GM12878 (cell line): Measurements from ENCODE around the gene PLA2G4E. TPM values are rescaled to one million over a fixed set of nuclear protein-coding genes. Genes with fewer than 3 reads are reported as not detected.

Source experiments
- ATAC-seq: fragments of 200-7000 bp; cut with Tn5 transposase; 3 replicates; pipeline ENCODE4 v1.9.1; 2020; ENCODE audit warnings: mild to moderate bottlenecking, moderate library complexity
- BruUV-seq: library from RNA; stranded (reverse); fragments of 400-500 nt; replicated peaks from 2 replicates; lab custom pipeline; 2021; lab: Mats Ljungman, UMichigan
- CTCF ChIA-PET: fragments of 300-600 bp; sonication (Branson Sonifier 250); formaldehyde crosslinking; extraction: SDS; loops from one replicate; lab custom pipeline; 2021; ENCODE audit warnings: inconsistent platforms; lab: Yijun Ruan, JAX
- POLR2A ChIA-PET: fragments of 350-600 bp; formaldehyde crosslinking; extraction: SDS; loops from one replicate; lab custom pipeline; 2021; ENCODE audit warnings: inconsistent platforms; lab: Charles Lee
- RAD21 ChIA-PET: fragments of 300-600 bp; sonication (Branson Sonifier 250); formaldehyde crosslinking; loops from one replicate; lab custom pipeline; 2023; ENCODE audit warnings: antibody characterized with exemption; ENCODE audit not compliant: unreplicated experiment; lab: Charles Lee
- SMC1A ChIA-PET: fragments of 300-600 bp; sonication (Branson Sonifier 250); formaldehyde crosslinking; loops from one replicate; lab custom pipeline; 2023; ENCODE audit not compliant: unreplicated experiment, uncharacterized antibody; lab: Charles Lee
- DNase-seq: peaks from one replicate; pipeline ENCODE4 v3.0.0-alpha.2; 2011; ENCODE audit warnings: low read depth, low spot score
- FAIRE-seq: peaks from 3 replicates; lab custom pipeline; 2011; peaks lifted over from hg19 to GRCh38; lab: Jason Lieb, UNC
- H2AFZ ChIP-seq: 2 replicates; pipeline ENCODE4 v1.6.0; 2011; ENCODE audit warnings: low read depth, low read length, control low read depth; ENCODE audit not compliant: control insufficient read depth
- H3K27ac ChIP-seq: 2 replicates; pipeline ENCODE4 v1.5.1; 2011; ENCODE audit warnings: control low read depth; ENCODE audit not compliant: control insufficient read depth, insufficient read depth
- H3K27me3 ChIP-seq, 2 experiments: replicated peaks in 1 of 2; 2 replicates each; pipeline versions ENCODE4 v1.6.0 to v1.6.1; 2011; ENCODE audit warnings: low read length in 1 of 2; ENCODE audit not compliant: control insufficient read depth in 2 of 2, insufficient read depth in 2 of 2
- H3K36me3 ChIP-seq, 2 experiments: 2 replicates each; pipeline ENCODE4 v1.5.1; 2011; ENCODE audit warnings: low read length in 1 of 2; ENCODE audit not compliant: control insufficient read depth in 2 of 2, insufficient read depth in 2 of 2
- H3K4me1 ChIP-seq: 2 replicates; pipeline ENCODE4 v1.6.1; 2011; ENCODE audit warnings: mild to moderate bottlenecking, low read length, moderate library complexity, mixed read lengths; ENCODE audit not compliant: control insufficient read depth, insufficient read depth
- H3K4me2 ChIP-seq: 2 replicates; pipeline ENCODE4 v1.6.0; 2011; ENCODE audit warnings: control low read depth; ENCODE audit not compliant: control insufficient read depth, insufficient read depth
- H3K4me3 ChIP-seq: fragments of 200-600 bp; sonication (generic); 2 replicates; pipeline ENCODE4 v1.5.1; 2016
- H3K79me2 ChIP-seq: 2 replicates; pipeline ENCODE4 v1.6.0; 2011; ENCODE audit warnings: low read length; ENCODE audit not compliant: control insufficient read depth, insufficient read depth
- H3K9ac ChIP-seq: 2 replicates; pipeline ENCODE4 v1.8.0; 2011; ENCODE audit warnings: low read length, control low read depth, mixed read lengths; ENCODE audit not compliant: control insufficient read depth, insufficient read depth
- H3K9me3 ChIP-seq: replicated peaks from 3 replicates; pipeline ENCODE4 v1.5.1; 2011; ENCODE audit warnings: mild to moderate bottlenecking, low read length; ENCODE audit not compliant: control insufficient read depth, insufficient read depth
- H4K20me1 ChIP-seq: 2 replicates; pipeline ENCODE4 v1.6.0; 2011; ENCODE audit not compliant: control insufficient read depth, insufficient read depth
- BCL3 ChIP-seq: IDR thresholded peaks from 2 replicates; pipeline ENCODE4 v1.6.1; 2011; ENCODE audit warnings: borderline replicate concordance, low read depth, mild to moderate bottlenecking, moderate library complexity, low read length; ENCODE audit not compliant: insufficient read depth, poor library complexity, severe bottlenecking
- CREB1 ChIP-seq: IDR thresholded peaks from 2 replicates; pipeline ENCODE4 v1.6.1; 2012; ENCODE audit warnings: low read depth, mild to moderate bottlenecking, inconsistent platforms
- CREM ChIP-seq: IDR thresholded peaks from 2 replicates; pipeline ENCODE4 v1.6.1; 2014; ENCODE audit warnings: antibody characterized with exemption, low read depth
- E2F8 ChIP-seq: fragments of 450-650 bp; IDR thresholded peaks from 2 replicates; pipeline ENCODE4 v1.6.1; 2018; ENCODE audit warnings: mild to moderate bottlenecking, low read depth, moderate library complexity; ENCODE audit not compliant: partially characterized antibody
- MTA2 ChIP-seq: fragments of 450-650 bp; IDR thresholded peaks from 2 replicates; pipeline ENCODE4 v1.6.1; 2016; ENCODE audit warnings: low read depth, mild to moderate bottlenecking, moderate library complexity
- NFXL1 ChIP-seq: fragments of 450-650 bp; IDR thresholded peaks from 2 replicates; pipeline ENCODE4 v1.6.1; 2017; ENCODE audit warnings: antibody characterized with exemption, mild to moderate bottlenecking, borderline replicate concordance
- POLR2AphosphoS2 ChIP-seq: IDR thresholded peaks from 2 replicates; pipeline ENCODE4 v1.6.1; 2011; ENCODE audit warnings: low read depth, mild to moderate bottlenecking, low read length, improper control_type of control experiment, moderate library complexity
- RAD21 ChIP-seq: IDR thresholded peaks from 2 replicates; pipeline ENCODE4 v1.6.1; 2011; ENCODE audit warnings: mild to moderate bottlenecking, low read depth, low read length, moderate library complexity; ENCODE audit not compliant: insufficient read depth
- RELA ChIP-seq: fragments of 450-650 bp; IDR thresholded peaks from 2 replicates; pipeline ENCODE4 v1.8.0; 2014; ENCODE audit warnings: borderline replicate concordance; ENCODE audit not compliant: partially characterized antibody
- SMARCA5 ChIP-seq: fragments of 450-650 bp; IDR thresholded peaks from 2 replicates; pipeline ENCODE4 v1.6.1; 2017; ENCODE audit warnings: mild to moderate bottlenecking
- SUPT20H ChIP-seq: IDR thresholded peaks from 2 replicates; pipeline ENCODE4 v1.6.1; 2011; ENCODE audit warnings: low read depth, mild to moderate bottlenecking, low read length, moderate library complexity, borderline replicate concordance; ENCODE audit not compliant: control insufficient read depth
- WRNIP1 ChIP-seq: IDR thresholded peaks from 2 replicates; pipeline ENCODE4 v1.6.1; 2011; ENCODE audit warnings: low read depth, low read length, improper control_type of control experiment, borderline replicate concordance
- YY1 ChIP-seq: IDR thresholded peaks from 2 replicates; pipeline ENCODE4 v1.6.1; 2011; ENCODE audit warnings: low read depth, mild to moderate bottlenecking, low read length
- WGBS: methylation state at CpG from one replicate; pipeline ENCODE4 v1.1.6; 2016; ENCODE audit warnings: low lambda C conversion rate; ENCODE audit not compliant: insufficient replicate concordance, insufficient coverage; ENCODE audit errors: missing lambda C conversion rate; 5-methylcytosine and 5-hydroxymethylcytosine counted together
- in situ Hi-C: fragments of 300-500 bp; cut with MboI; formaldehyde crosslinking; loops from 9 replicates; pipeline ENCODE4 v1.14.3; 2018; ENCODE audit warnings: mixed read lengths
- intact Hi-C: fragments of 100-400 bp; cut with micrococcal nuclease; formaldehyde crosslinking; loops from one replicate; pipeline ENCODE4 v1.14.2; 2022; ENCODE audit not compliant: unreplicated experiment
- polyA plus RNA-seq, 11 experiments: library from polyadenylated mRNA; depleted of rRNA in 4 of 11; unstranded in 6 of 11; stranded (reverse) in 5 of 11; fragments of >200 nt; fragmentation: Nextera tagmentation in 4 of 11; fragmentation: Illumina TruSeq in 1 of 11; extraction: Ambion mirVana in 4 of 11; extraction: Trizol in 1 of 11; gene quantifications; 1 replicate in 1 of 11; 2 replicates in 10 of 11; pipeline versions ENCODE4 v1.2.1 to v1.2.3, GENCODE V29; 2011 to 2016; ENCODE audit warnings: inconsistent platforms in 2 of 11, missing spikeins in 2 of 11, low read depth in 1 of 11
- total RNA-seq, 4 experiments: library from RNA; depleted of rRNA in 3 of 4; stranded (reverse); fragments of >200 nt in 3 of 4; fragmentation: Illumina TruSeq in 1 of 4; extraction: Trizol in 1 of 4; gene quantifications; 2 replicates each; pipeline versions ENCODE4 v1.2.1 to v1.2.3, GENCODE V29; 2013 to 2021
- TF ChIP-seq, protein P1 (sequence below): IDR thresholded peaks from 2 replicates; pipeline ENCODE4 v1.6.1; 2012; ENCODE audit warnings: low read length, inconsistent platforms

The PLA2G4E gene
- total and polyA plus RNA-seq, 10 of the 15 experiments (the other 5 are each of a cell fraction or from before 2014, with no cell fraction given) = 0.05 to 0.32 (median 0.06) TPM; not detected in 5

- TF ChIP-seq RAD21 (peak; percentile 69), MTA2 (no peak), CREB1 (0 out of 2 replicates have a peak, but pooled peaks have one; percentile 32), BCL3 (peak; percentile 28), YY1 (peak; percentile 71), SUPT20H (no peak), WRNIP1 (no peak), SMARCA5 (peak; percentile 61; the same call in 1 of the 2 replicates), RELA (peak; percentile 20)
- TF ChIP-seq, all 136 proteins: peak for 9
These were observed 36.3 kb upstream of the PLA2G4E start (continued) for GRCh38 chr15:42056934-42057798.

- H3K27me3 ChIP-seq = peaks cover 0 to 4% of the 10 kb centered on the region in 2 experiments; a peak in 2 of 4 replicates
- H3K79me2 ChIP-seq = no peaks in the 10 kb centered on the region
- no peak for ATAC-seq
- no peak for DNase-seq
- H2AFZ ChIP-seq = no peak overlapping the region
- no peak for FAIRE-seq
- ChIA-PET SMC1A (interaction anchor here (0.6 to 6.3 kb wide), 6 partner anchors 17 to 64 kb away, joined by 3 to 49 read pairs (median 4); no protein-coding TSS in a partner anchor), CTCF (interaction anchor here (0.6 to 6.7 kb wide), 4 partner anchors 31 to 80 kb away, joined by 3 to 137 read pairs (median 3); no protein-coding TSS in a partner anchor), RAD21 (interaction anchor here (1.0 to 3.8 kb wide), 2 partner anchors 64 to 65 kb away, joined by 6 to 38 read pairs; no protein-coding TSS in a partner anchor), POLR2A (no interaction called here)
- H3K4me3 ChIP-seq = no peak overlapping the region
- BruUV-seq = no TSS peak
- 18% methylated on average over 2 of the region's 2 CpGs for WGBS
- no peak overlapping the region for H3K9ac ChIP-seq
- no peak overlapping the region for H3K27ac ChIP-seq
- H3K4me1 ChIP-seq = peaks cover 4% of the 10 kb centered on the region; the same call in 1 of the 2 replicates
- H4K20me1 ChIP-seq = no peaks in the 10 kb centered on the region; the same call in 1 of the 2 replicates
- in situ Hi-C loops = no loop called here
- no peaks in the 10 kb centered on the region for H3K36me3 ChIP-seq
- intact Hi-C loops = no loop called here
- no peak overlapping the region for H3K4me2 ChIP-seq
- no peaks in the 10 kb centered on the region for H3K9me3 ChIP-seq
- TF ChIP-seq CREM (no peak), POLR2AphosphoS2 (no peak), NFXL1 (no peak), E2F8 (no peak)
- TF ChIP-seq, protein P1, sequence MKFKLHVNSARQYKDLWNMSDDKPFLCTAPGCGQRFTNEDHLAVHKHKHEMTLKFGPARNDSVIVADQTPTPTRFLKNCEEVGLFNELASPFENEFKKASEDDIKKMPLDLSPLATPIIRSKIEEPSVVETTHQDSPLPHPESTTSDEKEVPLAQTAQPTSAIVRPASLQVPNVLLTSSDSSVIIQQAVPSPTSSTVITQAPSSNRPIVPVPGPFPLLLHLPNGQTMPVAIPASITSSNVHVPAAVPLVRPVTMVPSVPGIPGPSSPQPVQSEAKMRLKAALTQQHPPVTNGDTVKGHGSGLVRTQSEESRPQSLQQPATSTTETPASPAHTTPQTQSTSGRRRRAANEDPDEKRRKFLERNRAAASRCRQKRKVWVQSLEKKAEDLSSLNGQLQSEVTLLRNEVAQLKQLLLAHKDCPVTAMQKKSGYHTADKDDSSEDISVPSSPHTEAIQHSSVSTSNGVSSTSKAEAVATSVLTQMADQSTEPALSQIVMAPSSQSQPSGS = no peak
These were observed 33.1 kb upstream of the PLA2G4E start for GRCh38 chr15:42053914-42054313.
